Liver (tissue), 3 donors: ENCODE measurements around the gene PDGFA.

ENCODE experiments used
- JUND ChIP-seq, 2 donors: IDR thresholded peaks; 2 replicates each; pipeline ENCODE4 v1.6.1; 2016; ENCODE audit warnings: antibody characterized with exemption in 2 of 2
- RAD21 ChIP-seq, 2 donors: IDR thresholded peaks; 2 replicates each; pipeline ENCODE4 v1.6.1; 2016; ENCODE audit warnings: antibody characterized with exemption in 2 of 2, mild to moderate bottlenecking in 2 of 2
- SP1 ChIP-seq: IDR thresholded peaks from 2 replicates; pipeline ENCODE4 v1.6.1; 2018; ENCODE audit warnings: antibody characterized with exemption, mild to moderate bottlenecking
- TF ChIP-seq, protein P1 (sequence below): fragments of 150-350 bp; IDR thresholded peaks from 2 replicates; pipeline ENCODE4 v1.5.1; 2017; ENCODE audit warnings: improper control_type of control experiment, low read depth, low read length; ENCODE audit not compliant: missing input control
- donor health status: healthy.
- donor health status: healthy.

GRCh38 chr7:467856-468545, 51.6 kb downstream of the PDGFA start:
- TF ChIP-seq, protein P1, sequence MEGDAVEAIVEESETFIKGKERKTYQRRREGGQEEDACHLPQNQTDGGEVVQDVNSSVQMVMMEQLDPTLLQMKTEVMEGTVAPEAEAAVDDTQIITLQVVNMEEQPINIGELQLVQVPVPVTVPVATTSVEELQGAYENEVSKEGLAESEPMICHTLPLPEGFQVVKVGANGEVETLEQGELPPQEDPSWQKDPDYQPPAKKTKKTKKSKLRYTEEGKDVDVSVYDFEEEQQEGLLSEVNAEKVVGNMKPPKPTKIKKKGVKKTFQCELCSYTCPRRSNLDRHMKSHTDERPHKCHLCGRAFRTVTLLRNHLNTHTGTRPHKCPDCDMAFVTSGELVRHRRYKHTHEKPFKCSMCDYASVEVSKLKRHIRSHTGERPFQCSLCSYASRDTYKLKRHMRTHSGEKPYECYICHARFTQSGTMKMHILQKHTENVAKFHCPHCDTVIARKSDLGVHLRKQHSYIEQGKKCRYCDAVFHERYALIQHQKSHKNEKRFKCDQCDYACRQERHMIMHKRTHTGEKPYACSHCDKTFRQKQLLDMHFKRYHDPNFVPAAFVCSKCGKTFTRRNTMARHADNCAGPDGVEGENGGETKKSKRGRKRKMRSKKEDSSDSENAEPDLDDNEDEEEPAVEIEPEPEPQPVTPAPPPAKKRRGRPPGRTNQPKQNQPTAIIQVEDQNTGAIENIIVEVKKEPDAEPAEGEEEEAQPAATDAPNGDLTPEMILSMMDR: no peak
- no peak for TF ChIP-seq JUND (IDR thresholded peaks at IDR 0.05)
- TF ChIP-seq SP1: no peak
- no peak for TF ChIP-seq RAD21 (IDR thresholded peaks at IDR 0.05)
